ENCODE measurements around the gene SH3GLB2.

SH3GLB2 gene

DNA sequence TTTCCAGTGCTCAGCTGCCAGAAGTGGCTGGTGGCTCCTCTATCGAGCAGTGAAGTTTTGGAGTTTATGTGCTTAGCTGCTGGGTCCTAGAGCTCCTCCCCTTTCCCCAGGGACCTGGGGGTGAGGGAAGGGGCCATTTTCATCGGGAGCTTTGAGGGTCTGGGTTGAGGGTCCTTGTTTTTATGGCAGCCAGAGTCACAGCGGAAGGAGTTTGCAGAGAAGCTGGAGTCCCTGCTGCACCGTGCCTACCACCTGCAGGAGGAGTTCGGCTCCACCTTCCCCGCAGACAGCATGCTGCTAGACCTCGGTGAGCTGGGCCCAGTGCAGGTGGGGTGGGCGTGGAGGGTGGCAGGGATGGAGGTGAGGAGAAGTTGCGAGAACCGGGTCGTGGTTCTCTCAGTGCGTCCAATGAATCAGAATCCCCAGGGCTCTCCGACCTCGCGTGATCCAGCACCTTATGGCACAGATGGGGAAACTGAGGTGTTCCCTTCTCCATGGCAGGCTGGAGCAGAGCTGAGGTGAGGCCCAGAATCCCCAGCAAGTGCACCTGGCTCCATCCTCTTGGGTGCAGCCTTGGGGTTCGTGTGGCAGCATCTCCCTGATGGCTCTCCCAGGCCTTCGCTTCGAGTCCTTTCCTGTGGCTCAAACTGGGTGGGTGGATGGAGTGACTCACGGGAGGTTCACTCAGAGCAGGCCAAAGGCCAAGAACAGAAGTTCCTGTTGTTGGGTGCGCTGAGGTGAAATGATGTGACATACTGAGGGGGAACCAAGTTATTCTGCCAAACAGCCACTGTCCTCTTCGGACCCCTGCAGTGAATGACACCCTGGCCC, 31.0 kb upstream of the SH3GLB2 start:
- Histone ChIP-seq H3K4me3 (replicated peaks; ENCODE audit: insufficient read depth, low read length) (no peak overlapping the region), H3K27ac (replicated peaks) (no peak overlapping the region), H3K27me3 (ENCODE audit: insufficient read depth, poor library complexity, severe bottlenecking) (no peaks in the 10 kb centered on the region)
- TF ChIP-seq POLR2AphosphoS5 (IDR thresholded peaks at IDR 0.05; ENCODE audit: low read depth): no peak
- no peak for TF ChIP-seq GABPA (IDR thresholded peaks at IDR 0.05; ENCODE audit: low read depth)
- TF ChIP-seq SPI1 (IDR thresholded peaks at IDR 0.05; ENCODE audit: borderline replicate concordance, low read depth): no peak
- TF ChIP-seq, protein P1, sequence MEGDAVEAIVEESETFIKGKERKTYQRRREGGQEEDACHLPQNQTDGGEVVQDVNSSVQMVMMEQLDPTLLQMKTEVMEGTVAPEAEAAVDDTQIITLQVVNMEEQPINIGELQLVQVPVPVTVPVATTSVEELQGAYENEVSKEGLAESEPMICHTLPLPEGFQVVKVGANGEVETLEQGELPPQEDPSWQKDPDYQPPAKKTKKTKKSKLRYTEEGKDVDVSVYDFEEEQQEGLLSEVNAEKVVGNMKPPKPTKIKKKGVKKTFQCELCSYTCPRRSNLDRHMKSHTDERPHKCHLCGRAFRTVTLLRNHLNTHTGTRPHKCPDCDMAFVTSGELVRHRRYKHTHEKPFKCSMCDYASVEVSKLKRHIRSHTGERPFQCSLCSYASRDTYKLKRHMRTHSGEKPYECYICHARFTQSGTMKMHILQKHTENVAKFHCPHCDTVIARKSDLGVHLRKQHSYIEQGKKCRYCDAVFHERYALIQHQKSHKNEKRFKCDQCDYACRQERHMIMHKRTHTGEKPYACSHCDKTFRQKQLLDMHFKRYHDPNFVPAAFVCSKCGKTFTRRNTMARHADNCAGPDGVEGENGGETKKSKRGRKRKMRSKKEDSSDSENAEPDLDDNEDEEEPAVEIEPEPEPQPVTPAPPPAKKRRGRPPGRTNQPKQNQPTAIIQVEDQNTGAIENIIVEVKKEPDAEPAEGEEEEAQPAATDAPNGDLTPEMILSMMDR (IDR thresholded peaks at IDR 0.05; ENCODE audit: insufficient read depth, low read length): no peak
- TF ChIP-seq, protein P2, sequence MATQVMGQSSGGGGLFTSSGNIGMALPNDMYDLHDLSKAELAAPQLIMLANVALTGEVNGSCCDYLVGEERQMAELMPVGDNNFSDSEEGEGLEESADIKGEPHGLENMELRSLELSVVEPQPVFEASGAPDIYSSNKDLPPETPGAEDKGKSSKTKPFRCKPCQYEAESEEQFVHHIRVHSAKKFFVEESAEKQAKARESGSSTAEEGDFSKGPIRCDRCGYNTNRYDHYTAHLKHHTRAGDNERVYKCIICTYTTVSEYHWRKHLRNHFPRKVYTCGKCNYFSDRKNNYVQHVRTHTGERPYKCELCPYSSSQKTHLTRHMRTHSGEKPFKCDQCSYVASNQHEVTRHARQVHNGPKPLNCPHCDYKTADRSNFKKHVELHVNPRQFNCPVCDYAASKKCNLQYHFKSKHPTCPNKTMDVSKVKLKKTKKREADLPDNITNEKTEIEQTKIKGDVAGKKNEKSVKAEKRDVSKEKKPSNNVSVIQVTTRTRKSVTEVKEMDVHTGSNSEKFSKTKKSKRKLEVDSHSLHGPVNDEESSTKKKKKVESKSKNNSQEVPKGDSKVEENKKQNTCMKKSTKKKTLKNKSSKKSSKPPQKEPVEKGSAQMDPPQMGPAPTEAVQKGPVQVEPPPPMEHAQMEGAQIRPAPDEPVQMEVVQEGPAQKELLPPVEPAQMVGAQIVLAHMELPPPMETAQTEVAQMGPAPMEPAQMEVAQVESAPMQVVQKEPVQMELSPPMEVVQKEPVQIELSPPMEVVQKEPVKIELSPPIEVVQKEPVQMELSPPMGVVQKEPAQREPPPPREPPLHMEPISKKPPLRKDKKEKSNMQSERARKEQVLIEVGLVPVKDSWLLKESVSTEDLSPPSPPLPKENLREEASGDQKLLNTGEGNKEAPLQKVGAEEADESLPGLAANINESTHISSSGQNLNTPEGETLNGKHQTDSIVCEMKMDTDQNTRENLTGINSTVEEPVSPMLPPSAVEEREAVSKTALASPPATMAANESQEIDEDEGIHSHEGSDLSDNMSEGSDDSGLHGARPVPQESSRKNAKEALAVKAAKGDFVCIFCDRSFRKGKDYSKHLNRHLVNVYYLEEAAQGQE (IDR thresholded peaks at IDR 0.05; ENCODE audit: insufficient replicate concordance, low read depth): no peak
- DNase-seq (ENCODE audit: low read depth in 1 of 2, low spot score in 1 of 2): peak in 1 of 2 experiments; percentile 30

DNA sequence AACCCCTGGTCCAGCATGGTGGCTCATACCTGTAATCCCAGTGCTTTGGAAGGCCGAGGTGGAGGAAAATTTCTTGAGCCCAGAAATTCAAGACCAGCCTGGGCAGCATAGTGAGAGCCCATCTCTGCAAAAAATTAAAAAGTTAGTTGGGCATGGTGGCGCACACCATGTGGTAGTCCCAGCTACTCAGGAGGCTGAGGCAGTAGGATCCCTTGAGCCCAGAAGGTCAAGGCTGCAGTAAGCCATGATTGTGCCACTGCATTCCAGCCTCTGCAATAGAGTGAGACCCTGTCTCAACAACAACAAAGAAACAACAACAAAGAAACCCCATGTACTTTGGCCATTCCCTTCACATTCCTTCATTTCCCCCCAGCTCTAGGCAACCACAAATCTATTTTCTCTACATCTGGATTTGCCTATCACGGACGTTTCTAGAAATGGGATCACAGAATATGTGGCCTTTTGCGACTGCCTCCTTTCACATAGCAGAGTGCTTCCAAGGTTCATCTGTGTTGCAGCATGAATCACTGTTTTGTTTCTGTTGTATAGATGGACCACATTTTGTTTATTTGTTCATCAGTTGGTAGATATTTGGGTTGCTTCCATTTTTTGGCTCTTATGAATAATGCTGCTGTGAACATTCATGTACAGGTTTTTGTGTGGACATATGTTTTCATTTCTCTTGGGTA, 26.2 kb upstream of the SH3GLB2 start:
- no peak overlapping the region for H3K27ac ChIP-seq (replicated peaks)
- H3K27me3 ChIP-seq (ENCODE audit: insufficient read depth, poor library complexity, severe bottlenecking): no peaks in the 10 kb centered on the region
- no peak for DNase-seq (ENCODE audit: low read depth in 1 of 2, low spot score in 1 of 2)
- H3K4me3 ChIP-seq (replicated peaks; ENCODE audit: insufficient read depth, low read length): no peak overlapping the region
- TF ChIP-seq, protein P2 (IDR thresholded peaks at IDR 0.05; ENCODE audit: insufficient replicate concordance, low read depth): no peak
- TF ChIP-seq, protein P1 (IDR thresholded peaks at IDR 0.05; ENCODE audit: insufficient read depth, low read length): no peak
- no peak for TF ChIP-seq POLR2AphosphoS5 (IDR thresholded peaks at IDR 0.05; ENCODE audit: low read depth)
- TF ChIP-seq GABPA (IDR thresholded peaks at IDR 0.05; ENCODE audit: low read depth): no peak

DNA sequence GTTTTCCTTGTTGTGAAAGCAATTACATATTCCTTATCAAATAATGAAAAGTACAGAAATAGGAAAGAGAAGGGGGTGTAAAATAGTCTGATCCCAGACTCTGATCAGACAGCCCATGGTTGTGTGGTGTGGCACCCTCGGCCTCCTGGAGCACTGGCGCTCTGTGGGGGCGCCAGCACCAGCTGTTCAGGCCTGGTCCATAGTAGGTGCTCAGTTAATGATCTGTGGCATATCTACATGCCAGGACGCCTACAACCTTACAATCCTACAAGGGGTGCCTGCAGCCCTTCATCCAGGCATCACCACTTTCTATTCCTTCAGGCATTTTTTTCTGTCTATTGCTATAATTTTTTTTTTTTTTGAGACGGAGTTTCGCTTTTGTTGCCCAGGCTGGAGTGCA, 24.9 kb upstream of the SH3GLB2 start:
- DNase-seq (ENCODE audit: low read depth in 1 of 2, low spot score in 1 of 2): no peak
- Histone ChIP-seq H3K27me3 (ENCODE audit: insufficient read depth, poor library complexity, severe bottlenecking) (no peaks in the 10 kb centered on the region), H3K4me3 (replicated peaks; ENCODE audit: insufficient read depth, low read length) (no peak overlapping the region), H3K27ac (replicated peaks) (no peak overlapping the region)
- TF ChIP-seq GABPA (IDR thresholded peaks at IDR 0.05; ENCODE audit: low read depth) (no peak), POLR2AphosphoS5 (IDR thresholded peaks at IDR 0.05; ENCODE audit: low read depth) (no peak), SPI1 (IDR thresholded peaks at IDR 0.05; ENCODE audit: borderline replicate concordance, low read depth) (no peak)
- TF ChIP-seq, protein P2 (IDR thresholded peaks at IDR 0.05; ENCODE audit: insufficient replicate concordance, low read depth): no peak
- TF ChIP-seq, protein P1 (IDR thresholded peaks at IDR 0.05; ENCODE audit: insufficient read depth, low read length): no peak

All from HL-60 (cell line).